Eye (tissue), 1 donor: ENCODE results near the gene LNPK.
"Not testable (repeated sequence)": the region's sequence is repeated elsewhere in the genome, so short reads cannot be mapped to it uniquely, and the experiment has no call there.

Source experiments
- DNase-seq: peaks from one replicate; pipeline ENCODE4 v3.0.0-alpha.2; 2015

Gene LNPK

DNA sequence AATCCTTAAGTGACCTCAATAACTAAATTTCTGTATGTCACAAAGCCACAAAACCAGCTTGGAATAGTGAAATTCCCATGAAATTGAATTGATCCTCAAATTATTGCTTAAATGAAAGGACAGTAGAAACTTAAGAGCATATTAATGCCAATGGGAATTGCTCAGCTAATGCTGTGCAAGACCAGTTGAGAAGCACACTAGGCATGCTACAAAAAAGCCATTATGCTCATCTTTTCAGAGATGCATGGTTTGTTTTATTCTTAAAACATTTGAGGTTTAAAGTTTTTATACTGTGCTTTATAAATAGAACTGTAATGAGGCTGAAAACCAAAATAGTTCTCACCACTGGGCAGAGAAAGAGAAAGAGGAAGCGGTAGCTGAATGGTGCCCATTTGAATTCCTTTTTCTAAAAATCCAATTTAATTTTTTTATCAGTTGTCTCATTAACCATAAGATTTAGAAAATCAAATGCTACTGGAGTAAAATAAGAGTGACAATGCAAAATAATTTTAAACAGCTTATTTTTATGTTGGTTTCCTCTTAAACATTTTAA, 98.6 kb downstream of the LNPK start:
- DNase-seq = no peak

DNA sequence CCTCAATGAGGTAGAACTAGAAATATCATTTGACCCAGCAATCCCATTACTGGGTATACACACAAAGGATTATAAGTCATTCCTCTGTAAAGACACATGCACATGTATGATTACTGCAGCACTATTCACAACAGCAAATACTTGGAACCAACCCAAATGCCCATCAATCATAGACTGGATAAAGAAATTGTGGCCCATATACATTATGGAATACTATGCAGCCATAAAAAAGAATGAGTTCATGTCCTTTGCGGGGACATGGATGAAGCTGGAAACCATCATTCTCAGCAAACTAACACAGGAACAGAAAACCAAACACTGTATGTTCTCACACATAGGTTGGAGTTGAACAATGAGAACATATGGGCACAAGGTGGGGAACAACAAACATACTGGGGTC, 106.1 kb downstream of the LNPK start:
- not testable (repeated sequence) for DNase-seq

DNA sequence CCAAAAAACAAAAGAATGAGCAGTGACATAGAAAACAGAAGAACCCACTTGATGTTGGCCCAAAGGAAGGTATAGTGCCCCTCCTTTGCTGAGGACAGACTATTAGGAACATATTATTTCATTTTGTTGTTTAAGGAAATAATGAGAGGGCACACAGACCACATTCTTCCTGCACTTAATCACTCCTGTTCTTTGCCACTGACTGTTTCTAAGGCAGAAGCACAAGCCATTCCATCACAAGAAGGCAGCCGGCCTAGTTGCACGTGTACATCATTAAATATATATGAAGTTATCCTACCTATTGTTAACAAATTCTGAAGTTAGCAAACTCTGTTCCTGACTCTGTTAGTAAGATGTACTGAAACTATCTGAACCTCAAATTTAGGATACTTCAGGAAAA, 110.0 kb downstream of the LNPK start:
- no peak for DNase-seq

DNA sequence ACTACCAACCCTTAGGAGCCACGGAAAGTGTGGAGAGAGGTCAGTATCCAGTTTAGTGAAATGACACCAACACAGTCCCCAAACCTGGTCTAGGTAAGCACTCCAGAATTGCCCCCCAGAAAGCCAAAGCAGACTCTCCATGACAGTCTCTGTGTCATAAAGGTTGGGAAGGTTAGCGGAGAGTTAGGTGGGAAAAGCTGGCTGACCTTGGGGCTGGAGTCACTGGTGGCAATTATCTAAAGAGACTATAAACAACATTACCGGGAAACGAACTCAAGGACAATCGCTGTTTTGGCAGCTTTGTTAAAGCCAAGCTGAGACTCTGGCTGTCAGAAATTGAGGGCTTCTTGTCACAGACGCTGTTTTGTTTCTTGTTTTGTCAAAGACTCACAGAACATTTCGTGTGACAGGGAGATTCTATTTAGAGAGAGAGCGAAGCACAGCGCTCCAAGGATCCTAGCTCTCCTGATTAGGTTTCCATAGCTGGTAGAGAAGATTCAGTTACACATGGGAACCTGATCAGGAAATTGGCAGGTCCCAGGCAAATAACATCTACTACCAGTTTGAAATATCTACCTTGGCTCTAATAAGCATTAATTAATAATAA, 111.3 kb downstream of the LNPK start:
- peak; percentile 7 for DNase-seq

DNA sequence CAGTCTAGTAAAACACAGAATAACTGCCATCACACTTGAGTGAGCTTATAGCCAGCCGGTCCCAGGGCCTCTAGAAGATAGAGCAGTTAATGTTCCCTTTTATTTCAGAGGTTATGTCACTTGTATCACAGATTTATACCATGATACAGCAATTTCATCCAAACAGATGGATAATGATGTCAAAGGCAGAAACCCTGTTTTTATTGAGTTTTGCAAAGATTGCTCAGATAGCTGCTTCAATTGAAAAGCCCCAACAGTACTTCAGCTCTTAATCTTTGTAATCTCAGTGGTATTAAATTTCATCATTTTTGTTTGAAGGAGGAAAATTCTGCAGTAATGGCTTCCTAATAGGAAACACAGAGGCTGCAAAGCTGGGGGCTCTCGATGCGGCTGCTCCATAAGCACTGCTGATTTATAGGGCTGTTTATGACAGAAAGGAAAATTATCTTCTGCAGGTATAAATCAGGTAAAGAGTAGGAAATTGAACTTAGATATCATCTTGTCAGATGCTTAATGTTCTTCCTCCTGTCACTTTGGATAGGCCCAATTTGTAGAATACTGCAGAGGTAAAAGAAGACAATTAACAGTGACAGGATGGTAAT, 112.3 kb downstream of the LNPK start:
- DNase-seq = peak; percentile 73

DNA sequence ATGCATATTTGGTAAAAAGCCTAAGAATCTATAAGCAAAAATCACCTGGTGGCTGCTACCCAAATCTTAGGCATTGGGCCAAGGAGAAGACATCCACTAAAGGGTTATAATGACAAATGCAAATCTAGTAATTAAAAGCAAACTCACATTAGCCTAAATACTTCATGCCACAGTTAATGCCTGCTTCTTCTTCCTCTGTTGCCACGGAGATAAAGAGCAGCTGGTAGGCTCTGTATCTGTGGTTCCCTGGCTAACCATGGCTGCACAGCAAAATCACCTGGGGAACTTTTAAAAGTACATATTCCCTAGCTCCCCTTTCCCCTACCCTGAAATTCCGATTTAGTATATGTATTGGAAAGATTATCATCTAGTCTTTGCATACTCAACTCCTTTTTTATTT, 114.3 kb downstream of the LNPK start:
- peak; percentile 20 for DNase-seq

DNA sequence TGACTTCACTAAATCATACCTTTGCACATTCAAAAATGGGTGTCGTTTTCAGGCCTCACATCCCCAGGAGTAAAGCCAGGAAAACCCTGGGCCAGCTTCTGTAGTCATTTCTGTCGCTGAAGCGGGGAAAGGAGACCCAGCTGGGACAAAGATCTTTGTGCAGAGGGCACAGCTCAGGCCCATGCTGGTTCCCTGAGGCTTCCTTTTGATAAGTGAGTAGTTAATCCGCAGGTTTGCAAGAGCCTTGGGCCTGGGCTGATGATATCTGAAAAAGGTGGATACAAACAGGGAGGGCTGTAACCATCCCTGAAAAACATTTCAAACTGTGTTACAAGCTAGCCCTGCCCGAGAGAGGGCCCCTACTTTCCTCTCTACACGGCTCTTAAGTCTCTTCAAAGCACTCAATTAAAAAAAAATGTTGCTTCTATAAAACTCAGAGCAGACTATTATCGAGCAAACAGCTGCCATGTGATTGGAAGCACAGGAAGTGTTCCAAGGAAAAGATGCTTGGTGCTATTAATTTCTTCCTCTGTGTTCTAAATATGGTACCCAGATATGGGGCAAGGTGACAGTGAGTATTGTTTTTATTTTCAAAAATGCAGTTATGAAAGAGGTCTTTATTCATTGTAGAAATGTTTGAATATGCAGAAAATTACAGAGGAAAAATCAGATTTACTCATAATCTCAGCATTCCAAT, 117.2 kb downstream of the LNPK start:
- DNase-seq = no peak

DNA sequence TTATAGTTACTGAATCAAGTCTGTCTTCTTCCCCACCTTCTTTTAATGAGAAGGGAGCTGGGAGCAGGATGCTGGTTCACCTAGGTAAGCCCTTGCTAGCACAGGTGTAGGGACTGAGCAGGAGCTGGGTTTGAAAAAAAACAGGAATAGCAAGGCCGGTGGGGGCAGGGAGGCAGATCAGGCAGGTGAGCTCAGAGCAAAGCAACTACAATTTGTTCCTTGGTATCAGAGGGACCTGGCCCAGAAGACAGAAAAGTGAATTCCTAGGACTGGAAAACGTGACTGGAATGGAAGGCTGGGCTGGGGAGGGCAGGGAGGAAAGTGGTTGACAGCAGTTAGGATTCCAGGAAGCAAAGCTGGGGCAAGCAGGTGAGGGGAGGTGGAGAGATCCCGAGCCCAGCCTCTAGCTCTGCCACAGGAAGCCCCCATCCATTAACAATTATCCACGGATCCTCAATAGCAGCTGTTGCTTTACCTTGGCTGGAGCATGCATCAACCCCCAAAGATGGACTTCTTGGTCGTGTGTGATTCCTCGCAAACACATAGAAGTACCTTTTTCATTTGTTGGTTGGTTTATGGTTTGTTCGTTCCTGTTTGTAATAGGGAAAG, 118.4 kb downstream of the LNPK start:
- DNase-seq = no peak

DNA sequence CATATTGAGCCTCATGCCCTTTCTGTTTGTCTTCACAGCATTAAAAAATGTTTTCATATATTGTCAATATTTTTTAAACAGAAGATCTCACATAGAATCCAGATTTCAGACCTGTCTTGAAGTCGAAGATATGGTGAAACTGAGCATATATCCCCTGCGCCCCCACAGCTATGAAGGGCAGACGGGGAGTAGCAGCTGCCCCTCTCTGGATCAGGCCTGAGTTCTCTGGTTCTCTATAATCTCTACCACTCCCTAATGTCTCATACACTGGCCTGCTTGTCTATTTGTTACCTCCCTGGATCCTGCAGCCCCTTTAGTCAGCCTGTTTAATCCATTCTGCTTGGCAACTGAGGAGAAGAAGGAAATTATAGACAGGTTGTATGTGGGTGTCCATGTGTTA, 122.4 kb downstream of the LNPK start:
- DNase-seq = no peak

DNA sequence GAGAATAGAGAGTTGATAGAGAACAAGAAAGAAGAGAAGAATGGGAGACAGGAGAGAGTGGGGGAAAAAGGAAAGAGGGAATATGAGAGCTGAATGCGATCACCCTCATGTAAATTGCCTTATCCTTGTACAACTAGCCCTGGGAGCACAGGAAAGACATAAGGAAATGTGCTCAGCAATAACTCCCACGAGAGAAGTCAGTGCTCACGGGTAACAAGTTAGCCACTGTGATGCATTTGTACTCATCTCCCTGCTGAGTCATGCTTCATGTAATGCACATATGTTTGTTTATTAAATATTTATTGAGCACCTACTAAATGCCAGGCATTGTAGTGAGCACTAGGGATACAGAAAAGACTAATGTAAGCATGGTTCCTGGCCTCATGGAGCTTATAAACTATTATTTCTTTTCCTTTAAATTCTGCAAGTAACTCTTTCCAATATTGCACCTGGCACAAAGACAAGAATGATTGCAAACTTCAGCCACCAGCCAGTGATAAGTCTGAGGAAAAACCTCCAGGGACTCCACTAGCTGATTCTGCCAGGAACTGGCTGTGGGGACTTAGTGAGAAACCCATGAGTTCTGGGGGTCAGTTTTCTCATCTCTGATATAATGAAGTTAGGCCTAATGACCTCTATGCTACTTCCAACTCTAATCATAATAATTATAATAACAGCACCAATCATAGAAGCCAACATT, 124.1 kb downstream of the LNPK start:
- DNase-seq = no peak

DNA sequence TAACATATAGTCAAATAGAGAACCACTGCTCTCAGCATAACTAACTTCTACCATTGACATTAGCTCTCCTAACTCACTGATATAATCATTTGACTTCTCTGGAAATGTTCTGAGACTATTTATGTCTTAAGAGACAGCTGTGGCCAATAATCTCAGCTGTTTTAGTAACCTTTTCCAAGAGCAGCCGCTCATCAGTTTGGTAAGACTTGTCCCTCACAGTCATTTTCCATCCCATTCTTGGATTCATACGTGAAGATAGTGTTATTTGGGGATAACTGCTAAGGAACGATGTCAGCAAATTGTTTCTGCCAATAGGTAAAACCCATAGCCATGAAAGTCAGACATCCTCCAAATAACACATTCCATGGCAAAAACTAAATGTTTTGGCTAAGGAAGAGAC, 127.8 kb downstream of the LNPK start:
- DNase-seq = no peak
